ENCODE measurements around the gene WASF2. TPM values are rescaled to one million over a fixed set of nuclear protein-coding genes. Genes with fewer than 3 reads are reported as not detected.

Gene WASF2
- total and polyA plus RNA-seq, 2 of the 13 experiments (the other 11 are each of a cell fraction or from before 2014, with no cell fraction given), result 10.4 to 27.7 TPM

GRCh38 chr1:27392096-27392777 lies 97.7 kb downstream of the WASF2 start, which contains the start of gene GPR3 (continued):
- peak; percentile 41; the same call in 1 of the 2 replicates for TF ChIP-seq ATF3 (CRISPR knock-in tag; IDR thresholded peaks at IDR 0.05)
- TF ChIP-seq ZNF737 (CRISPR knock-in tag; IDR thresholded peaks at IDR 0.05; ENCODE audit: borderline replicate concordance), result no peak
- no peak for TF ChIP-seq ATM (IDR thresholded peaks at IDR 0.05; ENCODE audit: borderline replicate concordance)
- 0 out of 2 replicates have a peak, but pooled peaks have one; percentile 42 for TF ChIP-seq ZNF563 (CRISPR knock-in tag; IDR thresholded peaks at IDR 0.05)
- no peak for TF ChIP-seq HOMEZ (CRISPR knock-in tag; IDR thresholded peaks at IDR 0.05; ENCODE audit: low read depth)
- TF ChIP-seq PPARG (CRISPR knock-in tag; conservative IDR thresholded peaks at IDR 0.05), result peak; percentile 53; the same call in 1 of the 2 replicates
- TF ChIP-seq CHCHD3 (CRISPR knock-in tag; IDR thresholded peaks at IDR 0.05), result no peak
- TF ChIP-seq SRSF1 (optimal IDR thresholded peaks at IDR 0.05; ENCODE audit: low read depth, low read length), result no peak
- no peak for TF ChIP-seq KLF12 (CRISPR knock-in tag; IDR thresholded peaks at IDR 0.05; ENCODE audit: borderline replicate concordance)
- no peak for TF ChIP-seq HMG20A (CRISPR knock-in tag; IDR thresholded peaks at IDR 0.05; ENCODE audit: borderline replicate concordance)
- TF ChIP-seq TERF1 (CRISPR knock-in tag; IDR thresholded peaks at IDR 0.05), result no peak
- TF ChIP-seq ZBTB37 (CRISPR knock-in tag; IDR thresholded peaks at IDR 0.05), result no peak
- peak; percentile 95 for TF ChIP-seq CREB1 (IDR thresholded peaks at IDR 0.05)
- no peak; the same call in none of the 2 replicates for TF ChIP-seq CREB1 (CRISPR knock-in tag; IDR thresholded peaks at IDR 0.05)
- no peak for TF ChIP-seq ATRX (CRISPR knock-in tag; IDR thresholded peaks at IDR 0.05; ENCODE audit: borderline replicate concordance)
- TF ChIP-seq NCOA2 (CRISPR knock-in tag; IDR thresholded peaks at IDR 0.05), result no peak
- TF ChIP-seq JUN (CRISPR knock-in tag; IDR thresholded peaks at IDR 0.05), result no peak
- TF ChIP-seq ZBTB49 (CRISPR knock-in tag; IDR thresholded peaks at IDR 0.05; ENCODE audit: borderline replicate concordance), result no peak
- no peak for TF ChIP-seq PAWR (CRISPR knock-in tag; IDR thresholded peaks at IDR 0.05; ENCODE audit: borderline replicate concordance)
- TF ChIP-seq SMAD9 (CRISPR knock-in tag; IDR thresholded peaks at IDR 0.05), result no peak
- no peak for TF ChIP-seq HNRNPL (IDR thresholded peaks at IDR 0.05; ENCODE audit: low read depth, low read length)
- no peak for TF ChIP-seq GLI4 (CRISPR knock-in tag; IDR thresholded peaks at IDR 0.05; ENCODE audit: borderline replicate concordance)
- TF ChIP-seq ETV6 (CRISPR knock-in tag; conservative IDR thresholded peaks at IDR 0.05), result no peak
- TF ChIP-seq RXRA (CRISPR knock-in tag; IDR thresholded peaks at IDR 0.05), result no peak
- no peak for TF ChIP-seq SP2 (CRISPR knock-in tag; IDR thresholded peaks at IDR 0.05)
